AG09309 (cell line): ENCODE measurements around the gene PROSER3.
"Not testable (repeated sequence)": the region's sequence is repeated elsewhere in the genome, so short reads cannot be mapped to it uniquely, and the experiment has no call there.

Experiments used
- DNase-seq: peaks from one replicate; pipeline ENCODE4 v3.0.0-alpha.2; 2010; ENCODE audit warnings: low read depth
- H3K4me3 ChIP-seq: 2 replicates; pipeline ENCODE4 v1.5.1; 2011; ENCODE audit warnings: mild to moderate bottlenecking, low read depth, low read length, moderate library complexity; ENCODE audit not compliant: control insufficient read depth
- CTCF ChIP-seq: IDR thresholded peaks from 2 replicates; pipeline ENCODE4 v1.5.1; 2011; ENCODE audit warnings: mild to moderate bottlenecking, low read depth, low read length, inconsistent platforms; ENCODE audit not compliant: insufficient read depth, control insufficient read depth; ENCODE audit errors: missing control alignments

Gene PROSER3

GRCh38 chr19:35760711-35761349, 2.9 kb downstream of the PROSER3 start:
- TF ChIP-seq CTCF = no peak
- DNase-seq = no peak
- no peak overlapping the region for H3K4me3 ChIP-seq

- no peak for TF ChIP-seq CTCF
- no peak overlapping the region for H3K4me3 ChIP-seq
- no peak for DNase-seq
Observed at GRCh38 chr19:35764432-35765315, 6.7 kb downstream of the PROSER3 start.

- no peak overlapping the region for H3K4me3 ChIP-seq
- no peak for TF ChIP-seq CTCF
- no peak for DNase-seq
Observed at GRCh38 chr19:35766571-35767104, 8.7 kb downstream of the PROSER3 start.

GRCh38 chr19:35767288-35768081, 9.5 kb downstream of the PROSER3 start:
- no peak for TF ChIP-seq CTCF
- DNase-seq = no peak
- no peak overlapping the region for H3K4me3 ChIP-seq

GRCh38 chr19:35768082-35768421, 10.1 kb downstream of the PROSER3 start:
- no peak for TF ChIP-seq CTCF
- H3K4me3 ChIP-seq = no peak overlapping the region
- no peak for DNase-seq

GRCh38 chr19:35772362-35772761, 14.4 kb downstream of the PROSER3 start:
- H3K4me3 ChIP-seq, DNase-seq: not testable (repeated sequence)
